ENCODE results near the gene EGFLAM.

EGFLAM gene

GRCh38 chr5:38265546-38266179, 7.3 kb downstream of the EGFLAM start:
- peak; percentile 26 for DNase-seq (ENCODE audit: low spot score)

GRCh38 chr5:38267372-38267771, 9.0 kb downstream of the EGFLAM start:
- no peak for DNase-seq (ENCODE audit: low spot score)

- no peak for DNase-seq (ENCODE audit: low spot score)
These were observed 15.3 kb downstream of the EGFLAM start for GRCh38 chr5:38273626-38274025.

- no peak for DNase-seq (ENCODE audit: low spot score)
These were observed 16.0 kb downstream of the EGFLAM start for GRCh38 chr5:38274370-38274769.

- no peak for DNase-seq (ENCODE audit: low spot score)
These were observed 26.0 kb downstream of the EGFLAM start for GRCh38 chr5:38284384-38284783.

- DNase-seq (ENCODE audit: low spot score), result no peak
These were observed 26.9 kb downstream of the EGFLAM start for GRCh38 chr5:38285226-38285625.

GRCh38 chr5:38286002-38286401, 27.6 kb downstream of the EGFLAM start:
- no peak for DNase-seq (ENCODE audit: low spot score)

GRCh38 chr5:38287124-38287523, 28.8 kb downstream of the EGFLAM start:
- no peak for DNase-seq (ENCODE audit: low spot score)

- DNase-seq (ENCODE audit: low spot score), result no peak
These were observed 31.1 kb downstream of the EGFLAM start for GRCh38 chr5:38289457-38289856.

GRCh38 chr5:38290028-38290653, 31.8 kb downstream of the EGFLAM start:
- DNase-seq (ENCODE audit: low spot score), result no peak

- DNase-seq (ENCODE audit: low spot score), result no peak
These were observed 33.0 kb downstream of the EGFLAM start for GRCh38 chr5:38291355-38291754.

- DNase-seq (ENCODE audit: low spot score), result no peak
These were observed 33.9 kb downstream of the EGFLAM start for GRCh38 chr5:38292228-38292627.

GRCh38 chr5:38295751-38296150, 37.4 kb downstream of the EGFLAM start:
- no peak for DNase-seq (ENCODE audit: low spot score)

GRCh38 chr5:38297830-38298608, 39.7 kb downstream of the EGFLAM start:
- no peak for DNase-seq (ENCODE audit: low spot score)

- DNase-seq (ENCODE audit: low spot score), result no peak
These were observed 41.2 kb downstream of the EGFLAM start for GRCh38 chr5:38299585-38299984.

GRCh38 chr5:38305148-38305547, 46.8 kb downstream of the EGFLAM start:
- no peak for DNase-seq (ENCODE audit: low spot score)

- DNase-seq (ENCODE audit: low spot score), result no peak
These were observed 49.5 kb downstream of the EGFLAM start for GRCh38 chr5:38307845-38308244.

GRCh38 chr5:38316544-38317224, 58.3 kb downstream of the EGFLAM start:
- DNase-seq (ENCODE audit: low spot score), result no peak

GRCh38 chr5:38317868-38318267, 59.5 kb downstream of the EGFLAM start:
- DNase-seq (ENCODE audit: low spot score), result no peak

- DNase-seq (ENCODE audit: low spot score), result no peak
These were observed 61.1 kb downstream of the EGFLAM start for GRCh38 chr5:38319491-38319890.

GRCh38 chr5:38321978-38322377, 63.6 kb downstream of the EGFLAM start:
- DNase-seq (ENCODE audit: low spot score), result no peak

- DNase-seq (ENCODE audit: low spot score), result no peak
These were observed 65.4 kb downstream of the EGFLAM start for GRCh38 chr5:38323645-38324295.

Measured in germinal center (tissue), 1 donor.